SU-DHL-6 (cell line): Measurements from ENCODE around the gene PHC1.

Experiments used
- EZH2phosphoT487 ChIP-seq: fragments of 200-600 bp; sonication (generic), shearing (Covaris generic); conservative IDR thresholded peaks from 2 replicates; pipeline ENCODE4 v1.6.1; 2018; ENCODE audit warnings: mild to moderate bottlenecking, antibody characterized with exemption, low read length, moderate library complexity, mixed read lengths
- TF ChIP-seq, protein P1 (sequence below): fragments of 200-600 bp; sonication (generic); IDR thresholded peaks from one replicate; pipeline ENCODE4 v1.5.1; 2017; ENCODE audit warnings: antibody characterized with exemption, mild to moderate bottlenecking, low read length, moderate library complexity; ENCODE audit not compliant: insufficient read depth, poor library complexity, severe bottlenecking

- TF ChIP-seq, protein P1, sequence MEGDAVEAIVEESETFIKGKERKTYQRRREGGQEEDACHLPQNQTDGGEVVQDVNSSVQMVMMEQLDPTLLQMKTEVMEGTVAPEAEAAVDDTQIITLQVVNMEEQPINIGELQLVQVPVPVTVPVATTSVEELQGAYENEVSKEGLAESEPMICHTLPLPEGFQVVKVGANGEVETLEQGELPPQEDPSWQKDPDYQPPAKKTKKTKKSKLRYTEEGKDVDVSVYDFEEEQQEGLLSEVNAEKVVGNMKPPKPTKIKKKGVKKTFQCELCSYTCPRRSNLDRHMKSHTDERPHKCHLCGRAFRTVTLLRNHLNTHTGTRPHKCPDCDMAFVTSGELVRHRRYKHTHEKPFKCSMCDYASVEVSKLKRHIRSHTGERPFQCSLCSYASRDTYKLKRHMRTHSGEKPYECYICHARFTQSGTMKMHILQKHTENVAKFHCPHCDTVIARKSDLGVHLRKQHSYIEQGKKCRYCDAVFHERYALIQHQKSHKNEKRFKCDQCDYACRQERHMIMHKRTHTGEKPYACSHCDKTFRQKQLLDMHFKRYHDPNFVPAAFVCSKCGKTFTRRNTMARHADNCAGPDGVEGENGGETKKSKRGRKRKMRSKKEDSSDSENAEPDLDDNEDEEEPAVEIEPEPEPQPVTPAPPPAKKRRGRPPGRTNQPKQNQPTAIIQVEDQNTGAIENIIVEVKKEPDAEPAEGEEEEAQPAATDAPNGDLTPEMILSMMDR, result no peak
- TF ChIP-seq EZH2phosphoT487, result no peak
These were observed 56.1 kb downstream of the PHC1 start for GRCh38 chr12:8970432-8970831.
